ENCODE measurements around the gene TMOD3. TPM values are rescaled to one million over a fixed set of nuclear protein-coding genes. Genes with fewer than 3 reads are reported as not detected.
A peak's percentile ranks its signal among the peaks of the same experiment; 100 is the strongest.

Gene TMOD3
- total and polyA plus RNA-seq, 2 of the 4 experiments (the other 2 are of a cell fraction), result 10.7 to 22.0 TPM

GRCh38 chr15:51830276-51830806 lies 888 bp downstream of the TMOD3 start:
- no peak overlapping the region for H2BK15ac ChIP-seq (ENCODE audit: low read depth, low read length)
- peak overlapping the region; percentile 98 for H3K27ac ChIP-seq (ENCODE audit: insufficient read depth, low read length)
- BruUV-seq (replicated peaks), result TSS peak; percentile 31
- peaks cover 6% of the 10 kb centered on the region for H3K4me1 ChIP-seq (ENCODE audit: control insufficient read depth, insufficient read depth, low read length)
- peak overlapping the region; percentile 96 for H3K4ac ChIP-seq (ENCODE audit: low read depth, low read length)
- peaks cover 12% of the 10 kb centered on the region for H3K9me1 ChIP-seq (ENCODE audit: insufficient read depth, low read length)
- peak overlapping the region; percentile 83 for H3K4me3 ChIP-seq (ENCODE audit: insufficient read depth, low read depth, low read length)
- H3K9ac ChIP-seq (ENCODE audit: low read depth, low read length), result peak overlapping the region; percentile 94
- TF ChIP-seq, protein P1, sequence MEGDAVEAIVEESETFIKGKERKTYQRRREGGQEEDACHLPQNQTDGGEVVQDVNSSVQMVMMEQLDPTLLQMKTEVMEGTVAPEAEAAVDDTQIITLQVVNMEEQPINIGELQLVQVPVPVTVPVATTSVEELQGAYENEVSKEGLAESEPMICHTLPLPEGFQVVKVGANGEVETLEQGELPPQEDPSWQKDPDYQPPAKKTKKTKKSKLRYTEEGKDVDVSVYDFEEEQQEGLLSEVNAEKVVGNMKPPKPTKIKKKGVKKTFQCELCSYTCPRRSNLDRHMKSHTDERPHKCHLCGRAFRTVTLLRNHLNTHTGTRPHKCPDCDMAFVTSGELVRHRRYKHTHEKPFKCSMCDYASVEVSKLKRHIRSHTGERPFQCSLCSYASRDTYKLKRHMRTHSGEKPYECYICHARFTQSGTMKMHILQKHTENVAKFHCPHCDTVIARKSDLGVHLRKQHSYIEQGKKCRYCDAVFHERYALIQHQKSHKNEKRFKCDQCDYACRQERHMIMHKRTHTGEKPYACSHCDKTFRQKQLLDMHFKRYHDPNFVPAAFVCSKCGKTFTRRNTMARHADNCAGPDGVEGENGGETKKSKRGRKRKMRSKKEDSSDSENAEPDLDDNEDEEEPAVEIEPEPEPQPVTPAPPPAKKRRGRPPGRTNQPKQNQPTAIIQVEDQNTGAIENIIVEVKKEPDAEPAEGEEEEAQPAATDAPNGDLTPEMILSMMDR (conservative IDR thresholded peaks at IDR 0.05; ENCODE audit: low read depth, low read length), result no peak
- TF ChIP-seq CHD1 (IDR thresholded peaks at IDR 0.05; ENCODE audit: low read depth, low read length), result no peak
- TF ChIP-seq RAD21 (IDR thresholded peaks at IDR 0.05; ENCODE audit: low read length), result no peak
- TF ChIP-seq USF2 (IDR thresholded peaks at IDR 0.05; ENCODE audit: low read depth, low read length), result no peak
- no peak for TF ChIP-seq POLR2A (IDR thresholded peaks at IDR 0.05; ENCODE audit: low read depth, low read length)
- no peak for TF ChIP-seq BHLHE40 (IDR thresholded peaks at IDR 0.05; ENCODE audit: low read depth, low read length)
- no peak for TF ChIP-seq FOS (IDR thresholded peaks at IDR 0.05; ENCODE audit: low read depth, low read length)
- TF ChIP-seq SMC3 (IDR thresholded peaks at IDR 0.05; ENCODE audit: low read depth, low read length), result no peak
- TF ChIP-seq CEBPB (IDR thresholded peaks at IDR 0.05; ENCODE audit: low read depth, low read length), result no peak
- no peak for TF ChIP-seq RFX5 (IDR thresholded peaks at IDR 0.05; ENCODE audit: low read depth, low read length)
- no peak for TF ChIP-seq MAFK (IDR thresholded peaks at IDR 0.05; ENCODE audit: low read depth, low read length)
- no peak for TF ChIP-seq MXI1 (IDR thresholded peaks at IDR 0.05; ENCODE audit: borderline replicate concordance, low read depth, low read length)
- TF ChIP-seq NFE2L2 (IDR thresholded peaks at IDR 0.05; ENCODE audit: low read depth, low read length), result no peak
- peak overlapping the region; percentile 93 for H3K23ac ChIP-seq (ENCODE audit: low read depth, low read length)
- no peaks in the 10 kb centered on the region for H3K27me3 ChIP-seq (ENCODE audit: control insufficient read depth, insufficient read depth, low read length)
- H3K79me1 ChIP-seq (ENCODE audit: low read depth in 1 of 2, low read length in 2 of 2), result peaks cover 0 to 33% of the 10 kb centered on the region in 2 experiments; a peak in 2 of 4 replicates
- H3K9me3 ChIP-seq (ENCODE audit: control insufficient read depth, insufficient read depth, low read length), result no peaks in the 10 kb centered on the region
- WGBS, 2 experiments (ENCODE audit: extremely low coverage in 2 of 2, insufficient read length in 1 of 2), result no CpG with 5 or more reads among the region's 8 CpGs
- intact Hi-C loops (cut with micrococcal nuclease), result loop anchor here (1.0 to 2.0 kb wide), 2 partner anchors 44 to 53 kb away; no protein-coding TSS in a partner anchor
- H3K14ac ChIP-seq (replicated peaks; ENCODE audit: low read depth, low read length), result peak overlapping the region; percentile 97
- dilution Hi-C loops (cut with HindIII; ENCODE audit: low sequenced_read_pairs, unreplicated experiment), result no loop called here
- H4K5ac ChIP-seq (ENCODE audit: low read depth, low read length), result peak overlapping the region; percentile 66
- ChIA-PET CTCF (no interaction called here), POLR2A (ENCODE audit: unreplicated experiment) (interaction anchor here (0.6 kb wide), 1 partner anchor 827 kb away, joined by 3 read pairs; no protein-coding TSS in a partner anchor)
- H2AFZ ChIP-seq (replicated peaks; ENCODE audit: low read length, poor library complexity), result peak overlapping the region; percentile 92
- peak overlapping the region; percentile 94 for H3K4me2 ChIP-seq (ENCODE audit: low read depth, low read length)
- peak overlapping the region; percentile 83 for H4K91ac ChIP-seq (ENCODE audit: insufficient read depth, low read depth, low read length)
- peak overlapping the region; percentile 94 for H2BK5ac ChIP-seq (ENCODE audit: low read depth, low read length, poor library complexity, severe bottlenecking)
- peak overlapping the region; percentile 54 to 69; a peak in 3 of 4 replicates for H4K8ac ChIP-seq (ENCODE audit: low read depth in 2 of 2, low read length in 2 of 2)
- peak overlapping the region; percentile 84 for H2BK120ac ChIP-seq (ENCODE audit: low read depth, low read length)
- H3K18ac ChIP-seq (ENCODE audit: low read depth, low read length), result peak overlapping the region; percentile 58
- peak overlapping the region; percentile 96 for H2AK9ac ChIP-seq (replicated peaks; ENCODE audit: low read depth, low read length, poor library complexity)
- H2AK5ac ChIP-seq (ENCODE audit: low read depth, low read length), result peak overlapping the region; percentile 94
- in situ Hi-C loops (cut with MboI; ENCODE audit: low sequenced_read_pairs), result no loop called here
- H2BK20ac ChIP-seq (ENCODE audit: low read depth, low read length), result no peak overlapping the region
- H4K20me1 ChIP-seq (ENCODE audit: insufficient read depth, low read length), result peaks cover 51% of the 10 kb centered on the region
- peak overlapping the region; percentile 85 for H3K56ac ChIP-seq (ENCODE audit: extremely low read depth, insufficient read depth, low read length)
- DNase-seq (peak; percentile 51), ATAC-seq (ENCODE audit: low read depth) (peak; percentile 25)
- H3K36me3 ChIP-seq (ENCODE audit: control insufficient read depth, insufficient read depth, low read length), result no peaks in the 10 kb centered on the region

Measured in IMR-90 (cell line).